ENCODE data around the gene SPR. TPM values are rescaled to one million over a fixed set of nuclear protein-coding genes. Genes with fewer than 3 reads are reported as not detected.

The SPR gene
- total and polyA plus RNA-seq, 2 donors (not counting 1 experiment from before 2014, with no cell fraction given) = not detected

DNA sequence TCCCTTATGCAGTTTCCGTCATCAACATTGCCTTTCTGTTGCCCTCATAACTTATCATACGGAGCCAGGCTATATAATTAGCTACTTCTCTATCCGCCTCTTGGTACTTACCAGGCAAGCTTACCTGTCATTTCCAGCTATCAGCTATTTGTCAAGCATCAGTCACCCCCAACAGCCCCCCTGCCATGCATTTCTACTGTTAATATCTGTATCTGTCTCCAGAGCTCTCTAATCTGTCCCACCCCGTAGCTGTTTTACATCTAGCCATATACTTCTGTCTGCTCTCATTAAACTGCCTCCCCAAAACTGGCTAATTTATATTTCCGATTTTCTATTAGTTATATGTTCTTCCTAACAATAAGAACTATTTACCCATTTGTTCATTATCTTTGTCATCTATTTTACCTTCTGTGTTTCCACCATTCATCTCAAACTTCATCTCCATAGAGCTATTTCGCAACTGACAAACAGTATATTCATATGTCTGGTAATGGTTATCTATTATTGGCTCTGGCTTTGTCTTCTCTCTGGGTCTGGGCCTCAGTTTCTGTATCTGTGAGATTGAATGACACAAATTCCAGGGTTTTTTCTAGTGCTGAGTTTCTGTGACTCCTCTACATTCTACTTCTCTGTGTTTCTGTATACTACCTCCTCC, 39.7 kb downstream of the SPR start:
- no peak overlapping the region for H3K4me3 Mint-ChIP-seq
- Histone ChIP-seq H3K4me2 (replicated peaks; ENCODE audit: low read depth, low read length, poor library complexity, severe bottlenecking) (no peak overlapping the region), H3K79me2 (ENCODE audit: control insufficient read depth, insufficient read depth, low read length) (no peaks in the 10 kb centered on the region), H3K27me3 (replicated peaks in 1 of 4; ENCODE audit: control extremely low read depth in 1 of 4, control insufficient read depth in 3 of 4, insufficient read depth in 4 of 4, low read length in 3 of 4) (peaks cover 0 to 70% (median 60%) of the 10 kb centered on the region in 4 experiments), H3K9me3 (ENCODE audit: control extremely low read depth in 1 of 3, control insufficient read depth in 2 of 3, insufficient read depth in 1 of 3, low read length in 2 of 3) (peaks cover 0 to 17% (median 0%) of the 10 kb centered on the region in 3 donors), H3K9ac (ENCODE audit: low read length) (no peak overlapping the region), H3K4me3 (ENCODE audit: control extremely low read depth in 1 of 5, extremely low read depth in 1 of 5, insufficient read depth in 1 of 5, low read depth in 2 of 5, low read length in 4 of 5) (no peak overlapping the region), H2AFZ (ENCODE audit: insufficient read depth, low read depth, low read length, poor library complexity, severe bottlenecking) (no peak overlapping the region), H4K20me1 (ENCODE audit: control insufficient read depth, insufficient read depth, low read length, poor library complexity, severe bottlenecking) (no peaks in the 10 kb centered on the region), H3K27ac (ENCODE audit: low read length in 2 of 2) (no peak overlapping the region), H3K4me1 (ENCODE audit: control insufficient read depth in 2 of 2, insufficient read depth in 2 of 2, low read length in 2 of 2) (peaks cover 16 to 23% of the 10 kb centered on the region in 2 donors), H3K36me3 (replicated peaks in 1 of 2; ENCODE audit: control extremely low read depth in 1 of 2, control insufficient read depth in 1 of 2, extremely low read depth in 1 of 2, insufficient read depth in 2 of 2, low read length in 1 of 2) (no peaks in the 10 kb centered on the region)
- no peak overlapping the region for H3K27ac Mint-ChIP-seq
- TF ChIP-seq EZH2 (IDR thresholded peaks at IDR 0.05; ENCODE audit: borderline replicate concordance, insufficient read depth, low read depth, low read length, poor library complexity, severe bottlenecking) = no peak
- TF ChIP-seq, protein P1, sequence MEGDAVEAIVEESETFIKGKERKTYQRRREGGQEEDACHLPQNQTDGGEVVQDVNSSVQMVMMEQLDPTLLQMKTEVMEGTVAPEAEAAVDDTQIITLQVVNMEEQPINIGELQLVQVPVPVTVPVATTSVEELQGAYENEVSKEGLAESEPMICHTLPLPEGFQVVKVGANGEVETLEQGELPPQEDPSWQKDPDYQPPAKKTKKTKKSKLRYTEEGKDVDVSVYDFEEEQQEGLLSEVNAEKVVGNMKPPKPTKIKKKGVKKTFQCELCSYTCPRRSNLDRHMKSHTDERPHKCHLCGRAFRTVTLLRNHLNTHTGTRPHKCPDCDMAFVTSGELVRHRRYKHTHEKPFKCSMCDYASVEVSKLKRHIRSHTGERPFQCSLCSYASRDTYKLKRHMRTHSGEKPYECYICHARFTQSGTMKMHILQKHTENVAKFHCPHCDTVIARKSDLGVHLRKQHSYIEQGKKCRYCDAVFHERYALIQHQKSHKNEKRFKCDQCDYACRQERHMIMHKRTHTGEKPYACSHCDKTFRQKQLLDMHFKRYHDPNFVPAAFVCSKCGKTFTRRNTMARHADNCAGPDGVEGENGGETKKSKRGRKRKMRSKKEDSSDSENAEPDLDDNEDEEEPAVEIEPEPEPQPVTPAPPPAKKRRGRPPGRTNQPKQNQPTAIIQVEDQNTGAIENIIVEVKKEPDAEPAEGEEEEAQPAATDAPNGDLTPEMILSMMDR (IDR thresholded peaks at IDR 0.05) = no peak
- H3K9me3 Mint-ChIP-seq (ENCODE audit: insufficient read depth) = no peaks in the 10 kb centered on the region
- ATAC-seq (ENCODE audit: low read depth) (no peak), DNase-seq (no peak)
- H3K4me1 Mint-ChIP-seq = peaks cover 7% of the 10 kb centered on the region
- H3K27me3 Mint-ChIP-seq = peaks cover 35% of the 10 kb centered on the region
- ChIA-PET POLR2A (no interaction called here), CTCF (interaction anchor here (1.0 kb wide), 1 partner anchor 66 kb away, joined by 3 read pairs; no protein-coding TSS in a partner anchor)
- WGBS (ENCODE audit: insufficient coverage) = 38% methylated on average over 4 of the region's 6 CpGs
- intact Hi-C loops (cut with micrococcal nuclease) = no loop called here

Measured in B cell (primary cell).